ENCODE results near the gene CCDC27.

GRCh38 chr1:3807769-3808168 is 55.5 kb downstream of the CCDC27 start:
- TF ChIP-seq CTCF (IDR thresholded peaks at IDR 0.05) (no peak), POLR2A (IDR thresholded peaks at IDR 0.05) (no peak)
